SU-DHL-6 (cell line): ENCODE results near the gene SOCS1.

Experiments
- H2AFZ ChIP-seq: fragments of 200-600 bp; sonication (generic); 2 replicates; pipeline ENCODE4 v1.6.1; 2014; ENCODE audit warnings: low read depth, mild to moderate bottlenecking, moderate library complexity, mixed read lengths, antibody characterized with exemption, low read length; ENCODE audit not compliant: severe bottlenecking
- H3F3A ChIP-seq: fragments of 200-600 bp; shearing (Covaris generic); 2 replicates; pipeline ENCODE4 v1.6.0; 2016; ENCODE audit warnings: antibody characterized with exemption, mild to moderate bottlenecking; ENCODE audit not compliant: insufficient read depth
- H3K27ac ChIP-seq: fragments of 200-600 bp; sonication (generic); 2 replicates; pipeline ENCODE4 v1.5.1; 2016; ENCODE audit warnings: low read depth, mild to moderate bottlenecking, low read length, moderate library complexity, mixed read lengths
- H3K27me3 ChIP-seq: fragments of 200-600 bp; sonication (generic), shearing (Covaris generic); 2 replicates; pipeline ENCODE4 v1.6.0; 2014; ENCODE audit warnings: mild to moderate bottlenecking, low read length
- H3K36me3 ChIP-seq: fragments of 200-600 bp; sonication (generic); 2 replicates; pipeline ENCODE4 v1.6.1; 2014; ENCODE audit warnings: mild to moderate bottlenecking, low read length, mixed read lengths
- H3K4me2 ChIP-seq: fragments of 300-600, 200-600 bp; shearing (Covaris generic), sonication (generic); 2 replicates; pipeline ENCODE4 v1.6.0; 2014; ENCODE audit warnings: low read length, low read depth, mild to moderate bottlenecking; ENCODE audit not compliant: poor library complexity, severe bottlenecking
- H3K4me3 ChIP-seq: fragments of 200-600 bp; sonication (generic); 2 replicates; pipeline ENCODE4 v1.5.1; 2014; ENCODE audit warnings: antibody characterized with exemption, low read length, mild to moderate bottlenecking, mixed read lengths; ENCODE audit not compliant: insufficient read depth, poor library complexity, severe bottlenecking
- H3K79me2 ChIP-seq: fragments of 200-600 bp; sonication (generic); 2 replicates; pipeline ENCODE4 v1.6.1; 2014; ENCODE audit warnings: mild to moderate bottlenecking, low read length, moderate library complexity; ENCODE audit not compliant: insufficient read depth
- H3K9ac ChIP-seq: fragments of 200-600 bp; sonication (generic); 2 replicates; pipeline ENCODE4 v1.7.0; 2014; ENCODE audit warnings: mild to moderate bottlenecking, low read length
- H3K9me2 ChIP-seq: fragments of 200-600 bp; sonication (generic); replicated peaks from 2 replicates; pipeline ENCODE4 v1.6.1; 2014; ENCODE audit warnings: low read length; ENCODE audit not compliant: insufficient read depth
- H3K9me3 ChIP-seq: fragments of 200-600 bp; sonication (generic); 2 replicates; pipeline ENCODE4 v1.6.1; 2014; ENCODE audit warnings: low read length, mixed read lengths; ENCODE audit not compliant: insufficient read depth
- H4K20me1 ChIP-seq: fragments of 200-600 bp; sonication (generic); 2 replicates; pipeline ENCODE4 v1.6.1; 2014; ENCODE audit warnings: low read depth, mild to moderate bottlenecking, antibody characterized with exemption, low read length, moderate library complexity, mixed read lengths
- CTCF ChIP-seq: fragments of 200-600 bp; sonication (generic); IDR thresholded peaks from one replicate; pipeline ENCODE4 v1.5.1; 2017; ENCODE audit warnings: antibody characterized with exemption, mild to moderate bottlenecking, low read length, moderate library complexity; ENCODE audit not compliant: insufficient read depth, poor library complexity, severe bottlenecking
- EZH2phosphoT487 ChIP-seq: fragments of 200-600 bp; sonication (generic), shearing (Covaris generic); conservative IDR thresholded peaks from 2 replicates; pipeline ENCODE4 v1.6.1; 2018; ENCODE audit warnings: mild to moderate bottlenecking, antibody characterized with exemption, low read length, moderate library complexity, mixed read lengths

The SOCS1 gene

GRCh38 chr16:11256661-11257130 is 692 bp upstream of the SOCS1 start:
- Histone ChIP-seq H3K27ac (no peak overlapping the region), H3K36me3 (no peaks in the 10 kb centered on the region), H2AFZ (no peak overlapping the region), H4K20me1 (no peaks in the 10 kb centered on the region), H3F3A (peaks cover 13% of the 10 kb centered on the region), H3K79me2 (no peaks in the 10 kb centered on the region), H3K4me3 (peak overlapping the region; percentile 74), H3K9me3 (no peaks in the 10 kb centered on the region), H3K9me2 (no peaks in the 10 kb centered on the region), H3K4me2 (peak overlapping the region; percentile 80), H3K9ac (peak overlapping the region; percentile 65), H3K27me3 (no peaks in the 10 kb centered on the region)
- TF ChIP-seq EZH2phosphoT487 (no peak), CTCF (no peak)

GRCh38 chr16:11254913-11255736 is 879 bp downstream of the SOCS1 start:
- H3K9me3 ChIP-seq: no peaks in the 10 kb centered on the region
- no peaks in the 10 kb centered on the region for H3K79me2 ChIP-seq
- TF ChIP-seq CTCF (no peak), EZH2phosphoT487 (no peak)
- H3K27me3 ChIP-seq: no peaks in the 10 kb centered on the region
- no peaks in the 10 kb centered on the region for H4K20me1 ChIP-seq
- peak overlapping the region; percentile 57 for H3K4me3 ChIP-seq
- peaks cover 13% of the 10 kb centered on the region for H3F3A ChIP-seq
- peak overlapping the region; percentile 67 for H3K27ac ChIP-seq
- no peak overlapping the region for H2AFZ ChIP-seq
- no peaks in the 10 kb centered on the region for H3K9me2 ChIP-seq
- peak overlapping the region; percentile 80 for H3K4me2 ChIP-seq
- H3K9ac ChIP-seq: peak overlapping the region; percentile 65
- H3K36me3 ChIP-seq: no peaks in the 10 kb centered on the region

- peak overlapping the region; percentile 65 for H3K9ac ChIP-seq
- no peaks in the 10 kb centered on the region for H3K27me3 ChIP-seq
- H3K36me3 ChIP-seq: no peaks in the 10 kb centered on the region
- no peaks in the 10 kb centered on the region for H3K9me2 ChIP-seq
- peak overlapping the region; percentile 57 for H3K4me3 ChIP-seq
- TF ChIP-seq EZH2phosphoT487 (no peak), CTCF (no peak)
- no peaks in the 10 kb centered on the region for H3K79me2 ChIP-seq
- peak overlapping the region; percentile 67 for H3K27ac ChIP-seq
- no peaks in the 10 kb centered on the region for H3K9me3 ChIP-seq
- no peaks in the 10 kb centered on the region for H4K20me1 ChIP-seq
- H3F3A ChIP-seq: peaks cover 13% of the 10 kb centered on the region
- no peak overlapping the region for H2AFZ ChIP-seq
- H3K4me2 ChIP-seq: peak overlapping the region; percentile 80
Observed at GRCh38 chr16:11253995-11254912, 1.8 kb downstream of the SOCS1 start.
